Posterior vena cava (tissue), 2 donors: ENCODE measurements around the gene SMO. TPM values are rescaled to one million over a fixed set of nuclear protein-coding genes. Genes with fewer than 3 reads are reported as not detected.

Source experiments
- DNase-seq: peaks from one replicate; pipeline ENCODE4 v3.0.0-alpha.2; 2020; ENCODE audit warnings: low spot score
- intact Hi-C, 2 donors: fragments of 100-400 bp; cut with DNase I; formaldehyde crosslinking; loops; one replicate each; pipeline versions ENCODE4 v1.14.1 to v1.14.2; 2022 to 2023
- long read RNA-seq, 2 donors: library from polyadenylated mRNA; unstranded; transcript quantifications; one replicate each; pipeline ENCODE4 v2.0.0, GENCODE V29; 2020 to 2021
- total RNA-seq, 2 donors: library from RNA; stranded (reverse); fragmentation: NEBNext Ultra II Directional; extraction: Animal tissue kit (Norgen Biotek cat#: 25700); gene quantifications; one replicate each; pipeline ENCODE4 v1.2.1, GENCODE V29; 2021
- donor health status: DM: yes; HTN: yes; CAD: no.
- donor health status: DM: yes; HTN: yes; CAD: no.

The SMO gene
- 1 to 10 TPM; 7.4 to 8.5 TPM for total RNA-seq
- long read RNA-seq, donor 1, partial matches to known transcripts = 0 of 1 reads
- long read RNA-seq, donor 1, other reads (novel, unspliced or antisense) = 1 of 1 reads
- long read RNA-seq, donor 2 = 0 reads

DNA sequence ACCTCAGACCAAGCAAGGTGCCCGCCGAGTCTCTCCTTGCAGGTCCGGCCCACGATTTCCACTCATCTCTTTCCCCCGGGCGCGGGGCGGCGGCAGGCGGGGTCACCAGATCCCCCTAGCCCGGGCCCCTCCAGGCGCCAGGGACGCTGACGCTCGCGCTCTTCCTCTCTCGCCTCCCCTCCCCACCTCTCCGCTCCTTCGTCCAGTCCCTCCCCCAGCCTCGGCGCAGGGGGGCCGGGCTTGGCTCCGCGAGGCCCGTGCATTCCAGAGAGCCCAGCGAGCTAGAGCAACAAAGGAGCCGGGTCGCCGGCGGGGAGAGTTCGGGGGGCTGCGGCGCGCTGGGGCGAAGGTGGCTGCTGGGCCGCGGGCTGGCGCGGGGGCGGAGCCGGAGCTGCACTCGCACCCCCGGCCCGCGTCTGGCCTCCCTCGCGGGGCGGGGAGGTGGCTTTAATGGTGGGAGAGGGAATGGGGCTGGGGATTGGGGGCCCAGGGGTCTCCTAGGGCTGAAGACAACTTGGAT, at the start of gene SMO:
Gene SMO (plus strand): TSS at position 262 of the 520 bp plus-strand sequence. CDS start 519 bp downstream, outside the sequence.
- DNase-seq = peak; percentile 88
- intact Hi-C loops = no loop called here

DNA sequence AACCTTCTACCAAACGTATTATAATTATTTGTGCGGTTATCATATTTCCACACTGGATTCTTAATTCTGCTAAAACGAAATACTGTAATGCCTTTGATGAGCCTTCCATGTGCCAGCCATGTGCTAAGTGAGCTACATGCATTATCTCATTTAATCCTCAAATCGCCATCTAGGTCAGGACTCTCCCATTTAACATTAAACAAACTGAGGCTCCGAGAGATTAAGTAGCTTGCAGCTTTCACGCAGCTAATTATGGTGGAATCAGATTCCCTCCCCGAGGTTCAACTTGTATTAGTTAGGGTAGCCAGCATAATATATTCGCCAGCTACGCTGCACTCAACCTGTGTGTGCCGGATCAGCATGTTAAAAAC, 44.7 kb upstream of the SMO start:
- no peak for DNase-seq
- intact Hi-C loops = no loop called here

DNA sequence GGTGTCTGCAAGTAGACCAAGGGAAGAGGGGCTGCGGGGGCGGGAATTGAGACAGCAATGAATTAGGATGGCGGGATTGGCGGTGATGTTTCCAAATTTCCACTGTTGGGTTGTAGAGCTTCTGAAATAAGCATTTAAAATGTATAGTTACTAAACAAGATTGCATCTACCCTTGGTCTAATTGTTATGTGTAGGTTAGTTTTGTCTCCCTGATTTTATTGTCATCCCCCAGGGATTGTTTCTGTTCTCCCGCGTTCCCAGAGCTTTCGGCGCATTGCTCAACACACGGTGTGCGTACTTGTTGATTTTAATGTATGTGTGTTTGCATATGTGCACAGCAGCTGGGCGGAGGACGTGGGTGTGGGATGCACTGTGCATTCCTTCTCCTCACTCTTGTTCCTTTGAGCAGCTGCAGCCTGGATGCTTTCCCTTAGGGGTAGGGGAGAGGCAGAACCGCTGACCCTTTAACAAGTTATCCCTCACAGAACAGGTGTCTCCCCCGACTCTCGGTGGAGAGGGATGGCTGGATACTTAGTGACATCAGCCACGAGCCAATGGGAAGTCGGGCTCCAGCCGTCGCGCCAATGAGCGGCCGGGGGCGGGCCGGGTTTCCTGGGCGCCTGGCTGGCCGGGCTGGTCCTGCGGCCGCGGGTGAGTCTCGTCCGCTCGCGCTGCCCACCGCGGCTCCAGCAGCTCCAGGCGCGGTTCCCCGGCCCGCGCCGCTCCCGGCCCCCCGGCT, 44.2 kb upstream of the SMO start, which contains the start of gene TSPAN33:
Gene TSPAN33 (plus strand): TSS at position 613 of the 739 bp plus-strand sequence. CDS start 274 bp downstream, outside the sequence.
- DNase-seq = peak; percentile 91
- intact Hi-C loops = no loop called here

DNA sequence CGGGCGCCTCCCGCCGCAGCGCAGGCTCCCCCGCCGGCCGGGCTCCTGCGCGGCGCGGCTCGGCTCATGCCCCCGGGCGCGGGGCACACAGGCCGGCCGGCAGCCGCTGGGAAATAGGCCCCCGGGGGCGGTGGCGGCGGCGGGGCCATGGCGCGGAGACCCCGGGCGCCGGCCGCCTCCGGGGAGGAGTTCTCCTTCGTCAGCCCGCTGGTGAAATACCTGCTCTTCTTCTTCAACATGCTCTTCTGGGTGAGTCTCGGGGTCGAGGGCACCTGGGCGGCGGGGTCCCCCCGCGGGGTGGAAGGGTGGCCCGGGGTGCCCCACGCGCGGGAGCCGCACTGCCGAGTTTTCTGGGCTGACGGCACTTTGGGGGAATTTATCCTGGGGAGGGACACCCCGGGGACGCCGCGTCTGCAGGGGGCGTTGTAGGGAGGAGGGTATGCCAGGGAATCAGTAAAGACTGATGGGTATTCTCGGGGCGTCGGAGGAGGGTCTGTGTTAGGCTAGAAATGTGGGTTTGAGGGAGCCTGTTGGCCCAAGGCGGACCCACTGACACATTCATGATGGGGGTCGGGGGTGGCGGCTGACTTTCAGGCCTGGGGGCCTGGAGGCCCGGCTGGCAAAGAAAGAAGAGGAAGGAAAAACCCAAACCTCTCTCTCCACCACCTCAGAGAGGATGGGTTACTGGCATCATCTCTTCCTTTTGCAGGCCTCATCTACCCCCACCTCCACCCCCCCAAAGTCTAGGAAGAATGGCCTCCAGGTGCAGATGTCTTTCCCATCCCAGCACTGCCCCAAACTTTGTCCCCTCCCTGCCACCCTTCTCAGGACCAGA, 43.4 kb upstream of the SMO start:
- no peak for DNase-seq
- intact Hi-C loops = no loop called here

DNA sequence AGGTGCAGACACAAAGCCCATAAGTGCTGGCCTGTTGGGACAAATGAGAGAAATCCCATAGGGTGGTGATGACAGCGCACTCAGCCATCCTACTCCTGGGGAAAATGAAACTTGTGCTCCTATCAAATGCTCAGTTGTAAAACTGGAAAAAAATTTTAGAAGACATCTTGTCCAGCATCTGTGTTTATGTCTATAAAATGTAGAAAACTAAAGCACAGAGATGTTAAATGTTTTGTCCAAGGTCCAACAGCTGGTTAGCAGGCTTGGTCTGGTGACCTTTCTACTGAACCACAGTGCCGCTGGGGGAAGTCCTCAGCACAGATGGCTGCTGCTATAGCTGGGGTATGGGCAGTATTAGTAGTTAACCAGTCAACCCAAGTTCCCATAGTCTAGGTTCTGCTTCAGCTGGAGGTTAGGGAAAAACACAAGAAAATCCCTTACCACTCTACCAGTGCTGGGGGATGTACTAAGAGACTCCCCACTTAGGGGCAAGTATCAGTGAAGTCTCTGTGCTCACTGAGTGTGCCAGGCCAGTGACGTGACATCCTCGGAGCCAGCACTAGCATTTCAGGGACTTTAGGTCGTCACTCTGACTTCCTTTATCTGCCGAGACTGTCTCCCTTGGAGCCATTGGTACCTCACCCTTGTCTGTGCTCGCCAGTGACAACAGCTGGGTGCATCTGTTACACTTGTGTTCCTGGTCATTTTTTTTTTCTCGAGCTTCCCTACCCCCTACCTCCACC, 42.0 kb upstream of the SMO start:
- intact Hi-C loops = no loop called here
- no peak for DNase-seq

DNA sequence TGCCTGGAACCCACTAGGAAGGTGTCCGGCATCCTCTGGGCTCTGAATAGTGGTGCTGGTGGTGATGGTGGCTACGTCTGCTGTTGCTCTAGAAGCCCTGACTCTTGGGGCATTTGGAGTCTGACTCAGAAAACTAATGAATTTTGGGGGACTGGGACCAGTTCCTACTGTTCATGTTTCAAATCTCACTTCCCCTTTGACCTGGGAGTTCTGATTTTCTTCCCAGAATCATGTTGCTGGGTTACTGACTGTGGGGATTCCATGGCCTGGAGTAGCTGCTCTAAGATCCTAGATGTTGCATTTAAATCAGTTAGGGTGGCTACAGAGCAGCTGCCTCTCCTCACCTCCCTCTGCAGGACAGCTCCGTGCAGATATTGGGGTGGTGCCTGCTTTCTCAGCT, 40.7 kb upstream of the SMO start:
- intact Hi-C loops = no loop called here
- no peak for DNase-seq

DNA sequence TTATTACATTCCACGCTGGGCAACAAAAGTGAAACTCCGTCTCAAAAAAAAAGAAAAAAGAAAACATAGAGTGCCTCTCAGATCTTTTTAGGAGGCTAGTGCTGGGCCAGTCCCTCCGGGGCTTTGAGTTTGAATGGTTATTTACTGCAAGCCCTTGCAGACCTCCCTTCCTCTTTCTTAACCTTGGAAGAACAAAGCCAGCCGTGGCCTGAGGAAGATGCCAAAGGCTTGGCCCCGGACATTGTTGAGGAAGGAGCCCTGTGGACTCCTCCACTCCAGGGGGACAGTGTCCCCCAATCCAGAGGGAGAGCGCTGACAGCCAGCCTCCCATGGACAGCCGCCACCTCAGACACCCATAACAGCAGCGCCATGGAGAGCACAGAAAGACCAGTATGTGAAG, 38.9 kb upstream of the SMO start:
- DNase-seq = no peak
- intact Hi-C loops = no loop called here

DNA sequence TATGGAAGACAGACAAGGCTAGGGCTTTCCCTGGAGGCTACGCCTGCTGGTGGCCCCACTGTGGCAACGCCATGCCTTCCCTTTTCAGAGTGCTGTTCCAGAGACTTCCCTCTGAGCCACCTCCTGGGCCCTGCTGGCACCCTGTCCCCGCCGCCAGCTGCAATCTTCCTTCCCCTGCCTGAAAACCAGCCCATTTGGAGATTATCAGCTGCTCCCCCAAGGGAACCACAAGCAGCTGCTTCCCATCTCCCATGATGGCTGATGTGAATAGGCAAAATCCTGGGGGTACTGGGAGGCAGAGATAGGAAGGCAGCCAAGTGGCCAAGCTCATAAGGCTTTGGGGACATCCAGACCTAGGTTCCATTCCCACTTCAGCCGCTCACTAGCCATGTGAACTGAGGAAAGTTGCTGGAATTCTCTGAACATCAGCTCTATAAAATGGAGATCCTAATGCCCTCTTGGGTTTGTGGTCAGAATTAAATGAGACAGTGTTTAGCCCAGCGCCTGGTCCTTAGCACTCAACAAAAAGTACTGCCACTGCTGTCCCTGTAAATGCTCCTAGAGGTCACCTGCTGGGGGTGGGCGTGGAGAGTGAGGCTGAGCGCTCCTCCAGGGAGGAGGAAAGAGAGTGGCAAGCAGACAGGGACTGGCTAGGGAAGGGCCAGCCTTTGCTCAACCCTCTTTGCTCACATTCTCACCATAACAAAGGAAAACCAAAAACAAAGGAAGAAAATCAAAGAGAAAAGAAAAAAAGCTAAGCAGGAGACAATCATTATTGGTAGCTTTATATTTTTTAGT, 38.0 kb upstream of the SMO start:
- intact Hi-C loops = no loop called here
- no peak for DNase-seq

DNA sequence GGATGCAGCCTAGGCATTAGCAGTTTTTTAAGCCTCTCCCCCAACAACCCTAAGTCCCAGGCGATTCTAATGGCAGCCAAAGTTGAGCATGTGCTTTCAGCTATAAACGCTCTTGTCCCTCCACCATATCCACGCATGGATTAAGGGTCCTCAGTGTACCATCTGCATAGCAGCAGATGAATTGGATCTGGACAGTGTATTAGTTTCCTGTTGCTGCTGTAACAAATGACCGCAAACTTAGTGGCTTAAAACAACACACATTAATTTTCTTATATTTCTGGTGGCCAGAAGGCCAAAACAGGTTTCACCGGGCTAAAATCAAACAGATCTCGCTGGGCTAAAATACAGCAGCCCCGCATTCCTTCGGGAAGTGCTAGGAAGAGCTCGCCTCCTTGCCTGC, 30.8 kb upstream of the SMO start:
- intact Hi-C loops = no loop called here
- no peak for DNase-seq

DNA sequence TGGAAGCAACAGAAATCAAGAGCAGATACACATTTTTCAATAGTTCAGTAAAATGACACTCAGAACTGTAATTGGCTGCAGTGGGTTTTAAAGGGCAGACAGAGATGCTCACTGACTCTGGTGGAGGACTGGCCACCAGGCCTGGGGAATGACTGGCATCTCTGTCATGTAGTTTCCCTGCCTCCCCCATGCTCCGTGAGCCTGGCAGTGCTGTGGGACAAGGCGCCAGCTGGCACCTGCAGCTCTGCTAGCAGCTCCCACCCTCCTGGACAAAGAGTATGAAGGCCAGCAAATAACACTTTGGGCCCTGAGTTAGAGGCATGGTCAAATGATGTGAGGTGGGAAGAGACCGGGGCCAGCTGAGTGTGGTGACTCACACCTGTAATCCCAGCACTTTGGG, 28.9 kb upstream of the SMO start:
- intact Hi-C loops = no loop called here
- no peak for DNase-seq

DNA sequence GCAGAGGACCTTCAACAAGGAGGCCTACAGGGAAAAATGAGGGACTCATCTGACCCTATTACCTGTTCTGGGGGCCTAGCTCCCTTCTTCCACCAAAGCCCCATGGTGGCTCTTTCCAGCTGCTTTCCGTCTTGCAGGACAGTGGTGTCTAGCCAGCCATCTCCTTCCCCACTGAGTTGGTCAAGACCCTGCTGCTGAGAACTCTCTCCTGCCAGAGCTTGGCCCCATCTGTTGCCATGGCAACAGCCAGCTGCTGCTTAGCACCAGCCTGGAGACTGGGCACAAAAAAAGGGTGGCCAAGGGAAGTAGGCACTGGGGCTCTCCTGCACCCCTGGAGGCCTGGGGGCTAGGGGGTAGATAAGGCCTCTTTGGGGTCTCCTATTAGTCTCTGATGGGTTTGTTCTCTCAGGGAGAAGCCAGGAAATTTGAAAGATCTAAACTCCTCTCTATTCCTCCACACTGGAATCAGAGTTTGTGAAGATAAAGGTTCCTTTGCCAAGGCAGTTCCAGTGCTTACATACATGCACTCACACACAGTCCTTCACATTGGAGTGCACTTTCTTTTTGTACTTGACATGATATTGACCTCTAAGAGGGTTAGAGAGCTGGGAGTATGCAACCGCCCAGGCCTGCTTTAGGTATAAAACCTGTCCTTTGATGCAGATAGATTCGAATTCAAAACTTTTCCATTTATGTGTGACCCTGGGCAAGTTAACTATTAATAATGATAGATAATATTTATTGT, 28.1 kb upstream of the SMO start:
- DNase-seq = no peak
- intact Hi-C loops = loop anchor here in 1 of 2 donors (5.0 kb wide), 1 partner anchor 52 kb away; no protein-coding TSS in a partner anchor

DNA sequence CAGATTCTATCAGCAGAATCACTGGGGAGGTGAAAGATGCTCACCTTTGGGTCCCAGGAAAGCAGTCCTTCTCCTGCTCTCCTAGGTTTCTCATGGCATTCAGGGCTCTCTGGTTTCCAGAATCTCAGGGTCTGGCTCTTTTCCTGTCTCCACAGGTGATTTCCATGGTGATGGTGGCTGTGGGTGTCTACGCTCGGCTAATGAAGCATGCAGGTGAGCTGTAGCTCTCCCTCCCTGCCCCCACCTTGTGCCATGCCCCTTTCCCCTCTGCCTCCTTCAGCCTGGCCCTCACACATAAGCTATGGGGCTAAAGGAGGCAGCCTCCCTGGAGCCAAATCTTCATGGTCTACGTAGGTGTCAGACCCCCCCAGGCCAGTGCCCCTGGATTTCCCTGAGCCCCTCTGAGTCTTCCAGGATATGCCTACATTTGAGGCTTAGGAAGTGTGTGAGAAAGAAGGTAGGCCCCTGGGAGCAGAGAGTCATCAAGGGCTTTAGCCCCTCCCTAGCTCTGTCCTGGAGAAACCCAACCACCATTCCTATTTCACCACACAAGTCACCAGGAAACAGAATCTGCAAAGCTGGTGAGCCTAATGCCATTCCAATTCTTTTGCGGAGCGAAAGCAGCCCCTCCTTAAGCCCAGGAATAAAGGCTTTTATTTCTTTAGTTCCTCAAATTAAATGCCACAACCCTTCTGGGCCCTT, 26.8 kb upstream of the SMO start:
- DNase-seq = no peak
- intact Hi-C loops = loop anchor here (2.0 to 5.0 kb wide), 2 partner anchors 49 to 51 kb away; no protein-coding TSS in a partner anchor

DNA sequence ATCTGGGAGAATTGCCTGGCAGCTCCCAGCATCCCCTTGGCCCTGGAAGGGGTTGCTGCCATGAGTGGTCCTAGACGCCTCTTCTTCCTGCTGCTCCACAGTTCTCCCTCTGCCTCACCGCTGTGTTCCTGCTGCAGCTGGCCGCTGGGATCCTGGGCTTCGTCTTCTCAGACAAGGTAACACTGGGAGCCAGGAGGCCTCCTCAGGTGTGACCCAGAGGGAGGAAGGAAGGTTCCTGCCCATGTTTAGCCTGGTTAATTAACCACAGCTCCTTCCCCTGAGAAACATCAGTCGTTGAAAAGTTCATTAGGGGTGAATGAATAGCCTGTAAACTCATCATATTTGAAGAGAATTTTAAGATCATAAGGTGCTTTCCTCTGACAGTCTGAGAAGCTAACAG, 25.7 kb upstream of the SMO start:
- intact Hi-C loops = loop anchor here (2.0 to 5.0 kb wide), 2 partner anchors 48 to 50 kb away; no protein-coding TSS in a partner anchor
- DNase-seq = no peak

DNA sequence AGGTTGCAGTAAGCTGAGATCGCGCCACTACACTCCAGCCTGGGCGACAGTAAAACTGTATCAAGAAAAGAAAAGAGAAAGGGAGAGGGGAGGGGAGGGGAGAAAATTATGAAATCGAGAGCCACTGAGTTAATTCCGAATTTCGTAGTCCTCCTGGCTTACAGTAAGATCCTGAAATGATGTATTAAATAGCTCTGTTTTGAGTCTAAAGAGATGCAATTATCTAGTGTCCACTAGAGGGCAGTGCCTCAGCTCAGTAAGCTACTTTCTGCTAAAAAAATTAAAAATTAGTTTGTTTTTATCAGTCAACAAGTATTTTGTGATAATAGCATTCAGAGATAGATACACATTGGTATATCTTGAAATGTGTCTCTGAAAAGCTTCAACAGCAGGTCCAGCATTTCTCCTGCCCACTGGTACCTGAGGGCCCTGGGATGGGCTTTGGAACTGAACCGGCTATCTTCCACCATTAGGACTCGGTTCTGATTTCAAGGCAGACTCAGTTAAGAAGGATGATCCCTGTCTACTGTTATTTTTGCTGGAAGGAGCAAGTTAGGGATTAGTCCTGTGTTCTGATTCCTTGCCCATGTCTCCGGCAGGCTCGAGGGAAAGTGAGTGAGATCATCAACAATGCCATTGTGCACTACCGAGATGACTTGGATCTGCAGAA, 24.4 kb upstream of the SMO start:
- no peak for DNase-seq
- intact Hi-C loops = loop anchor here (2.0 to 5.0 kb wide), 2 partner anchors 47 to 48 kb away; no protein-coding TSS in a partner anchor

DNA sequence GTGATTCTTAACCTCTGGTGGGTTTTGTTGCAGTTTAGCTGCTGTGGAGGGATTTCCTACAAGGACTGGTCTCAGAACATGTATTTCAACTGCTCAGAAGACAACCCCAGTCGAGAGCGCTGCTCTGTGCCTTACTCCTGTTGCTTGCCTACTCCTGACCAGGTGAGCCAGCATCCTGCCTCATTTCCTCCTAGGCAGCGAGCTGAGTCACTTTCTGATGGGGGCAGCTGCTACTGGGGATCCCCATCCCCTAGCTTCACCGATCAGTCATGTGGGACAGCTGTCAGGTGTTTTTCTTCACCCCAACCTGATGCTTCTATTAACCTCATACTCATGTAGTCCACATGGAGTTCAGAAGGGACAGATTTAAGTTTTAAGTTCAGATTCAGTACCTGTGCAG, 21.7 kb upstream of the SMO start:
- intact Hi-C loops = no loop called here
- DNase-seq = no peak

DNA sequence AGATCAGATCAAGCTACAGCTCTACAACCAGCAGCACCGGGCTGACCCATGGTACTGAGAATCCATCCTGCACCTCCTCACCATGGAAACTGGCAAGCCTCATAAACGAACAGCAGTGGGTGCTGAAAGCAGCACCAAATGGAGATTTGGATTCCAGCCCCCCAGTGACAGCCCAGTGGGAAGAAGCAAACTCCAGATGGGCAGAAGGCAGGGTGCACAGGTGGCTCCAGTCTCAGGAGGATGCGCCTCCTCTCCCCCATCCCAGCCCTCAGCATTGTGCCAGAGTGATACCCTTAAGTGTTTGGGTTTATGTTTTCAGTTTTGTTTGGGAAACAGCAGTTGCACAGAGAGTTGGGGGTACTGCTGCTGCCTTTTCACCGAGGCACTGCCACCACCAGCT, 20.6 kb upstream of the SMO start:
- intact Hi-C loops = no loop called here

More for the DNA sequence above, 20.6 kb upstream of the SMO start:
- no peak for DNase-seq
